Uterus (tissue), 4 donors: ENCODE measurements around the gene KRT8. TPM values are rescaled to one million over a fixed set of nuclear protein-coding genes. Genes with fewer than 3 reads are reported as not detected.
A peak's percentile ranks its signal among the peaks of the same experiment; 100 is the strongest.

Experiments used
- DNase-seq, 2 donors: peaks; one replicate each; pipeline ENCODE4 v3.0.0-alpha.2; 2019 to 2020
- H3K27ac ChIP-seq, 2 donors: fragments of 200-600 bp; sonication (generic); 1 replicate in 1 of 2; 2 replicates in 1 of 2; pipeline ENCODE4 v1.5.1; 2016 to 2018
- H3K27me3 ChIP-seq, 2 donors: fragments of 200-600 bp; sonication (generic); one replicate each; pipeline ENCODE4 v1.5.1; 2018 to 2019; ENCODE audit warnings: control low read depth in 1 of 2
- H3K36me3 ChIP-seq, 2 donors: fragments of 200-600 bp; sonication (generic); one replicate each; pipeline ENCODE4 v1.5.1; 2019; ENCODE audit warnings: control low read depth in 1 of 2
- H3K4me1 ChIP-seq, 2 donors: fragments of 200-600 bp; sonication (generic); one replicate each; pipeline ENCODE4 v1.5.1; 2018 to 2019; ENCODE audit warnings: control low read depth in 1 of 2
- H3K4me3 ChIP-seq, 2 donors: fragments of 200-600 bp; sonication (generic); 1 replicate in 1 of 2; 2 replicates in 1 of 2; pipeline ENCODE4 v1.5.1; 2018 to 2019; ENCODE audit warnings: mild to moderate bottlenecking in 1 of 2
- H3K9me3 ChIP-seq, 2 donors: fragments of 200-600 bp; sonication (generic); one replicate each; pipeline ENCODE4 v1.5.1; 2019; ENCODE audit warnings: control low read depth in 1 of 2
- POLR2A ChIP-seq, 2 donors: fragments of 450-650 bp; IDR thresholded peaks; one replicate each; pipeline ENCODE4 v1.6.1; 2016; ENCODE audit warnings: antibody characterized with exemption in 2 of 2, mild to moderate bottlenecking in 1 of 2, moderate library complexity in 1 of 2
- intact Hi-C: fragments of 100-400 bp; cut with DNase I; formaldehyde crosslinking; loops from one replicate; pipeline ENCODE4 v1.15.1; 2023; ENCODE audit warnings: low total_unique reads
- total RNA-seq, 4 donors: library from RNA; depleted of rRNA in 3 of 4; stranded (reverse); fragments of >200 nt in 3 of 4; gene quantifications; one replicate each; pipeline versions ENCODE4 v1.1.0 to v1.2.4, GENCODE V29; 2014 to 2023
- TF ChIP-seq, protein P1 (sequence below), 4 experiments: fragments of 200-600 bp in 2 of 4; fragments of 450-650 bp in 2 of 4; sonication (generic) in 2 of 4; IDR thresholded peaks; one replicate each; pipeline ENCODE4 v1.5.1; 2016 to 2019; ENCODE audit warnings: antibody characterized with exemption in 4 of 4, mild to moderate bottlenecking in 2 of 4, moderate library complexity in 1 of 4
- donor health status: DM: yes; HTN: yes; CAD: no.

The KRT8 gene
- total RNA-seq, 4 donors from 2014 or later: 9.1 to 46.2 (median 36.5) TPM

DNA sequence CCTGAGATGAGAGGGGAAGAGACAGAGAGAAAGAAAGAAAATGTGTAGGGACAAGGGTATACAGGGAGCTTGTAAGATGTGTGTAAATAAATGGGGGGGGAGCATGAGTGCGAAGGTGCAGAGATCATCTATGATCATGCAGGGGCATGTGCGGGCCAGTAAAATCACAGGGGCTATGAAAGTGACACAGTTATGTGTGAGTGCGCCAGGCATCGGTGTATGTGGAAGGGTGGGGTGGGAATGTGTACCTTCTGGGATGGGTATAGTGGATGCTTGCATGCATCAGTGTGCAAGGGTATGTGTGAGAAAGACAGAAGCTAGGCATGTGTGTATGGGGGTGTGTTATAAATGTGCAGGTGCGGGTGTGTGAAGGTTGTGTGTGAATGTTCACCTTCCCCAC lies 37.7 kb downstream of the KRT8 start:
- intact Hi-C loops: no loop called here
- Histone ChIP-seq H3K36me3 (no peaks in the 10 kb centered on the region), H3K4me3 (no peak overlapping the region), H3K27ac (no peak overlapping the region), H3K9me3 (no peaks in the 10 kb centered on the region), H3K27me3 (no peaks in the 10 kb centered on the region), H3K4me1 (peaks cover 0 to 4% of the 10 kb centered on the region in 2 donors)
- no peak for DNase-seq
- TF ChIP-seq POLR2A (IDR thresholded peaks at IDR 0.05): no peak
- TF ChIP-seq, protein P1, sequence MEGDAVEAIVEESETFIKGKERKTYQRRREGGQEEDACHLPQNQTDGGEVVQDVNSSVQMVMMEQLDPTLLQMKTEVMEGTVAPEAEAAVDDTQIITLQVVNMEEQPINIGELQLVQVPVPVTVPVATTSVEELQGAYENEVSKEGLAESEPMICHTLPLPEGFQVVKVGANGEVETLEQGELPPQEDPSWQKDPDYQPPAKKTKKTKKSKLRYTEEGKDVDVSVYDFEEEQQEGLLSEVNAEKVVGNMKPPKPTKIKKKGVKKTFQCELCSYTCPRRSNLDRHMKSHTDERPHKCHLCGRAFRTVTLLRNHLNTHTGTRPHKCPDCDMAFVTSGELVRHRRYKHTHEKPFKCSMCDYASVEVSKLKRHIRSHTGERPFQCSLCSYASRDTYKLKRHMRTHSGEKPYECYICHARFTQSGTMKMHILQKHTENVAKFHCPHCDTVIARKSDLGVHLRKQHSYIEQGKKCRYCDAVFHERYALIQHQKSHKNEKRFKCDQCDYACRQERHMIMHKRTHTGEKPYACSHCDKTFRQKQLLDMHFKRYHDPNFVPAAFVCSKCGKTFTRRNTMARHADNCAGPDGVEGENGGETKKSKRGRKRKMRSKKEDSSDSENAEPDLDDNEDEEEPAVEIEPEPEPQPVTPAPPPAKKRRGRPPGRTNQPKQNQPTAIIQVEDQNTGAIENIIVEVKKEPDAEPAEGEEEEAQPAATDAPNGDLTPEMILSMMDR (IDR thresholded peaks at IDR 0.05): no peak

- H3K4me1 ChIP-seq: no peaks in the 10 kb centered on the region
- intact Hi-C loops: no loop called here
- no peaks in the 10 kb centered on the region for H3K9me3 ChIP-seq
- no peaks in the 10 kb centered on the region for H3K27me3 ChIP-seq
- no peaks in the 10 kb centered on the region for H3K36me3 ChIP-seq
- no peak for TF ChIP-seq POLR2A (IDR thresholded peaks at IDR 0.05)
- TF ChIP-seq, protein P1 (IDR thresholded peaks at IDR 0.05): peak; percentile 40 to 68 (median 60)
- peak; percentile 46 to 59 for DNase-seq
- H3K4me3 ChIP-seq: no peak overlapping the region
- H3K27ac ChIP-seq: no peak overlapping the region
Measured at GRCh38 chr12:52865090-52865944, 39.6 kb downstream of the KRT8 start.

GRCh38 chr12:52862023-52862422 lies 42.9 kb downstream of the KRT8 start:
- Histone ChIP-seq H3K36me3 (no peaks in the 10 kb centered on the region), H3K27ac (no peak overlapping the region), H3K27me3 (no peaks in the 10 kb centered on the region), H3K4me3 (no peak overlapping the region), H3K9me3 (no peaks in the 10 kb centered on the region), H3K4me1 (no peaks in the 10 kb centered on the region)
- DNase-seq: no peak
- intact Hi-C loops: no loop called here
- TF ChIP-seq, protein P1 (IDR thresholded peaks at IDR 0.05): no peak
- TF ChIP-seq POLR2A (IDR thresholded peaks at IDR 0.05): no peak

GRCh38 chr12:52861511-52861910 lies 43.4 kb downstream of the KRT8 start:
- H3K4me1 ChIP-seq: no peaks in the 10 kb centered on the region
- no peaks in the 10 kb centered on the region for H3K27me3 ChIP-seq
- H3K4me3 ChIP-seq: no peak overlapping the region
- intact Hi-C loops: no loop called here
- TF ChIP-seq, protein P1 (IDR thresholded peaks at IDR 0.05): no peak
- no peak for TF ChIP-seq POLR2A (IDR thresholded peaks at IDR 0.05)
- H3K9me3 ChIP-seq: no peaks in the 10 kb centered on the region
- H3K27ac ChIP-seq: no peak overlapping the region
- H3K36me3 ChIP-seq: no peaks in the 10 kb centered on the region
- DNase-seq: no peak

- intact Hi-C loops: no loop called here
- H3K4me1 ChIP-seq: no peaks in the 10 kb centered on the region
- DNase-seq: no peak
- TF ChIP-seq, protein P1 (IDR thresholded peaks at IDR 0.05): no peak
- no peak for TF ChIP-seq POLR2A (IDR thresholded peaks at IDR 0.05)
- no peaks in the 10 kb centered on the region for H3K27me3 ChIP-seq
- no peak overlapping the region for H3K4me3 ChIP-seq
- no peak overlapping the region for H3K27ac ChIP-seq
- no peaks in the 10 kb centered on the region for H3K9me3 ChIP-seq
- no peaks in the 10 kb centered on the region for H3K36me3 ChIP-seq
Measured at GRCh38 chr12:52860102-52860823, 44.6 kb downstream of the KRT8 start.
